ENCODE measurements around the gene AFF3. TPM values are rescaled to one million over a fixed set of nuclear protein-coding genes. Genes with fewer than 3 reads are reported as not detected.
"Not testable (repeated sequence)": the region's sequence is repeated elsewhere in the genome, so short reads cannot be mapped to it uniquely, and the experiment has no call there.

The AFF3 gene
- polyA plus RNA-seq, 5 donors = 17.1 to 21.3 (median 19.1) TPM

GRCh38 chr2:99928470-99929053 lies 213.8 kb downstream of the AFF3 start:
- no peak for DNase-seq

DNA sequence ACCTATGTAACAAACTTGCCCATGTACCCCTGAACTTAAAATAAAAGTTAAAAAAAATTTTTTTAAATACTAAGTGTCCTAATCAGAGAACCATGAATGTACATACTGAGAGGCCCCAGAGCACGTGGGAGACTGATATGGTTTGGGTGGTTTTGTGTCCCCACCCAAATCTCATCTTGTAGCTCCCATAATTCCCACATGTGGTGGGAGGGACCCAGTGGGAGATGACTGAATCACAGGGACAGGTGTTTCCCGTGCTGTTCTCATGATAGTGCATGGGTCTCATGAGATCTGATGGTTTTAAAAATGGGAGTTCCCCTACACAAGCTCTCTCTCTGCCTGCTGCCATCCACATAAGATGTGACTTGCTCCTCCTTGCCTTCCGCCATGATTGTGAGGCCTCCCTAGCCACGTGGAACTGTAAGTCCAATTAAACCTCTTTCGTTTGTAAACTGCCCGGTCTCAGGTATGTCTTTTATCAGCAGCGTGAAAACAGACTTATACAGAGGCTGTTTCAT lies 214.6 kb downstream of the AFF3 start:
- DNase-seq = not testable (repeated sequence)

- no peak for DNase-seq
These were observed 215.4 kb downstream of the AFF3 start for GRCh38 chr2:99926986-99927385.

GRCh38 chr2:99925960-99926359 lies 216.4 kb downstream of the AFF3 start:
- no peak for DNase-seq

GRCh38 chr2:99922664-99923063 lies 219.7 kb downstream of the AFF3 start:
- no peak for DNase-seq

DNA sequence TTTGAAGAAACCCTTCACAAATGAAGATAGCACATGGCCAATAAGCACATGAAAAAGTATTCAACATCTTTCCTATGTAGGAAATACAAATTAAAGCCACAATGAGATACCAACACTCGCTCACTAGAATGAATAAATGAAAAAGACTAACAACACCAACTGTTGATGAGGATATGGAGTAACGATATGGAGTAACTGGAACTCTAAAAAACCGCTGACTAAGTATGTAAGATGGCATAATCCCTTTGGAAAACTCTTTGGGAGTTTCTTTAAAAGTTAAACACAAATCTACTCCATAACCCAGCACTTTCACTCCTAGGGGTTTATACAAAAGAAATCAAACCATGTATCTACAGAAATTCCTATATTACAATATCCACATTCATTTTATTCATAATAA lies 220.5 kb downstream of the AFF3 start:
- no peak for DNase-seq

- no peak for DNase-seq
These were observed 224.0 kb downstream of the AFF3 start for GRCh38 chr2:99918389-99918788.

- no peak for DNase-seq
These were observed 227.2 kb downstream of the AFF3 start for GRCh38 chr2:99915108-99915675.

DNA sequence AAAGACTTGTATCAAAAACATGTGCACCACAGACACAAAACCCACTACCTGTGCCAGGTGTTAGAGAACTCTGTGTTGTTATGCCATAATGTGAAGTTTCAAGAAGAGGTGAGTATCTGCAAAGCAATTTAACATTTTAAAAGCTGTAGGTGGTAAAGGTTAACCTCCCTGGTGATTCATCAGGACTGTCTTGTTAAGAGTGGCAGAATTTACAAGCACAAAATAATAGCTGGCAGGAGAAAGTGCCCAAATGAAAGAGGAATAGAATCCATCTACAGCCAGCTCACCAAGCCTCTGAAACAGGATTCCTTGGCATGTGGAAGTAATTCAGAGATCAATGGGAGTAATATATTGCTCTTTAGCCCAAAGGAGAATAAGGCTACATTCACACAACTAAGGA lies 230.7 kb downstream of the AFF3 start:
- DNase-seq = no peak

GRCh38 chr2:99910902-99911301 lies 231.5 kb downstream of the AFF3 start:
- no peak for DNase-seq

GRCh38 chr2:99905636-99906035 lies 236.8 kb downstream of the AFF3 start:
- DNase-seq = no peak

- DNase-seq = no peak
These were observed 237.4 kb downstream of the AFF3 start for GRCh38 chr2:99905025-99905424.

GRCh38 chr2:99903981-99904380 lies 238.4 kb downstream of the AFF3 start:
- no peak for DNase-seq

- DNase-seq = no peak
These were observed 241.8 kb downstream of the AFF3 start for GRCh38 chr2:99900556-99900955.

- no peak for DNase-seq
These were observed 242.5 kb downstream of the AFF3 start for GRCh38 chr2:99899882-99900281.

- DNase-seq = no peak
These were observed 243.1 kb downstream of the AFF3 start for GRCh38 chr2:99899058-99899855.

DNA sequence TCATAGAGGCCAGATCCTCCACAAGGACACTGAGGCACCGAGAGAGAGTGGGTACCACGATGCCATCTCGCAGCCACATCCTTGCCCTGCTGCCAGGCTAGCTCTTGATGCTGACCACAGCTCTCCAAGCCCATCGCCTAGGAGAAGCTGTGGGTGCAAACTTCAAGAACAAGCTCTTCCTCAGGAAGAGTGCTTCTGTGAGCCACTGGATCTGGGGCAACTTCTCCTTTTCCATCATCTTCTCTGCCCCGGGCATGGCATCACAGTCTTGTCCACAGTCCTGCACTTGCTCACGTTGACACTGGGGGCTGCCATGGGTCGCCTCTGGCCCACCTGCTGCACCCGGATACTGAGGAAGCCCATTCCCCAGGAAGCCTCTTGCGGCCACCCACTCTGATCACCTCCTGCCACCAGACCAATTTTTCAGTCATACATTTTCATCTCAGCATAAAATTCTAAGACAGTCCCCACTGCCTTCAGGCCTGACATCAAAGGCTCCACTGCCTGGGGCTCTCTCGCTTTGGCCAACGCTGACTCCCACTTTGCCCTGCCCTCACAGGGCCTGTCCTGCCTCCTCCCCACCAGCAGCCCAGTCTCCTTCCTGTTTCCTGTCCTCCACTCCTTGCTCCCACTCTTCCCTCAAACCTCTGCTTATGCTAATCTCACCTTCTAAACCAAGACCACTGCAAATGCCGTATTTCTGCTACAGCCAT lies 243.9 kb downstream of the AFF3 start:
- no peak for DNase-seq

GRCh38 chr2:99891428-99891780 lies 251.0 kb downstream of the AFF3 start:
- DNase-seq = no peak

GRCh38 chr2:99890568-99891427 lies 251.6 kb downstream of the AFF3 start:
- DNase-seq = no peak

GRCh38 chr2:99888617-99889016 lies 253.8 kb downstream of the AFF3 start:
- DNase-seq = no peak

DNA sequence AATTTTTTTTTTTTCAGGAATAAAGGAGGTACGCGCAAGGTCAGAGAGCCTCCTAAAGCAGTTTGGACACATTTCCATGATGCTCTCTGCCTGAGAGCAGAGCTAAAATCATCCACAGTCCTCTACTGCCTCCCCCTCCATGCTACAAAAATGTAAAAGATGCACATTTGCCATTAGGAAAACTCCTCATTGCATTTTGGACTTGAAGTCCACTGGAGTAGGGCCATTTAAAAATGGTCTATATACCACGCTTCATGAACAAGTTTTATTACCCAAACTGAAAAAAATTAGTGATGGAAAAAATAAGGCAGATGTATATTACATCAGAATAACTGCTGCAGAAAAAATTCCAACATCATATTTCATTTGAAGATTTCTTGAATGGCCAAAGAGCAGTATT lies 256.0 kb downstream of the AFF3 start:
- DNase-seq = no peak

DNA sequence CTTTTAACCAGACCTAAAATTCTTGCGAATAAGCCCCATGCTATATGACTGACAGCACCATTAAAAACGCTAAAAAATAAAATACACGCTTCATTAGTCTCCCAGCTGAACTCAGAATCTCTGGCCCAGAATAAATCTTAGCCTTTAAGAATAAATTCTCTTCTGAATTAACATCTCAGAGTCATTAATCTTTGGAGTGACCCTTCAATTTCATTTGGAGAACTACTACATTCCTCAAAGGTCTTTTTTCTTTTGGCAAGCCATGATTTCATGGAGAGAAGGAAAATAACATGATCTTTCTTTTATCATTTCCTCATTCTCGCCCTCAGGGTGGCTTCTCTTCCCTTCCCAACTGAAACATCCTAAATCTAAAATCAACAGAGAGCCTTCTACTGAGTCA lies 259.0 kb downstream of the AFF3 start:
- no peak for DNase-seq

Measured in right lung (tissue), 5 donors.